PC-9 (cell line): ENCODE data around the gene SMIM24.

Source experiments
- CTCF ChIP-seq: fragments of 200-600 bp; sonication (generic); conservative IDR thresholded peaks from 2 replicates; pipeline ENCODE4 v1.6.1; 2017; ENCODE audit warnings: mixed run types, antibody characterized with exemption, mild to moderate bottlenecking, moderate library complexity
- EZH2 ChIP-seq: fragments of 200-600 bp; sonication (generic); IDR thresholded peaks from 2 replicates; pipeline ENCODE4 v1.8.0; 2017; ENCODE audit warnings: antibody characterized with exemption, low read depth

- TF ChIP-seq CTCF: no peak
- no peak for TF ChIP-seq EZH2
Observed at GRCh38 chr19:3492919-3493318, 12.6 kb upstream of the SMIM24 start.
